DMS53 treated with DMSO at 0.1 percent for 48 hours (cell line): ENCODE results near the gene CTSZ.
"Not testable (repeated sequence)": the region's sequence is repeated elsewhere in the genome, so short reads cannot be mapped to it uniquely, and the experiment has no call there.

Experiments used
- DNase-seq: peaks from one replicate; lab custom pipeline; 2025; ENCODE audit not compliant: unreplicated experiment; lab: John Stamatoyannopoulos, UW

The CTSZ gene

GRCh38 chr20:59006864-59007664, at the start of gene CTSZ:
Gene CTSZ (minus strand): TSS chr20:59007254. CDS start chr20:59007128, 126 bp downstream.
- no peak for DNase-seq

- DNase-seq: no peak
These were observed 48.2 kb upstream of the CTSZ start for GRCh38 chr20:59055302-59055701.

DNA sequence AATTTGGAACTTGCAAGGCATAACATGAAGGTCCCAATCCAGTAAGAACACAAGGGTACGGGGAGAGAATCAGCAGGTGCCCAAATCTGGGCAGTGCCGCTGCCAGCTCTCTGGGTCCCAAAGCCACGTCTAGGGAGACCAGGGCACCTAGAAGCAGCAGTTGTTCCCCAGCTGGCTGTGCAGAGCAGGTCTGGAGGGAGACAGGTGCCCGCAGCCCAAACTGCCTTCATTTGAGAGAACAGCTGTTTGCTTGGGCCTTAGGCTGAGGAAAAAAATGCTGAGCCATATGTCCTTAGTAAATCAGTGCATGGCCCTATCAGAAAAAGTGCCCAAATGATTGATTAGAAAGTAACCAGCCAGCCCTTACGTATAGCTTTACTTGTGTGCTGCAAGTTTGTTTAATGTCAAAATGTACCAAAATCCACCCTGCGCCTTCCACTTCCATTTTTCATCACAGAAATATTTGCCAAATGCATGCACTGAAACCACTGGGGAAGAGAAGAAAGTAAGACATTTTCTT, 44.7 kb upstream of the CTSZ start:
- DNase-seq: no peak

GRCh38 chr20:59050437-59050836, 43.4 kb upstream of the CTSZ start:
- no peak for DNase-seq

DNA sequence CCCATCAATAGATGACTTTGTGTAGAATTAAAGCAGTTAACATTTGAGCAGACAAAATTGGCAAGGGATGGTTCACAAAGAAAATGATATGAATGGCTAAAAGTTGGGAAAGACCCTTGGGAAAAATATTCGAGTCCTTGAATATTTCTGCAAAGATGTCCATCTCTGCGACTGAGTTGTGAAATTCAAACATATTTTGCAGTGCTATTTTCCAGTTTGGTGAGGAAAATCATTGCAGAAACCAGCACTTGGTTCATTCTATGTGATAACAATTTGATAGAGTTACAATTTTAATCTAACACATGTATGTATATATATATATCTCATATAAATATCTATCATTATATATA, 41.6 kb upstream of the CTSZ start:
- DNase-seq: no peak

GRCh38 chr20:59047938-59048680, 41.1 kb upstream of the CTSZ start:
- DNase-seq: no peak

DNA sequence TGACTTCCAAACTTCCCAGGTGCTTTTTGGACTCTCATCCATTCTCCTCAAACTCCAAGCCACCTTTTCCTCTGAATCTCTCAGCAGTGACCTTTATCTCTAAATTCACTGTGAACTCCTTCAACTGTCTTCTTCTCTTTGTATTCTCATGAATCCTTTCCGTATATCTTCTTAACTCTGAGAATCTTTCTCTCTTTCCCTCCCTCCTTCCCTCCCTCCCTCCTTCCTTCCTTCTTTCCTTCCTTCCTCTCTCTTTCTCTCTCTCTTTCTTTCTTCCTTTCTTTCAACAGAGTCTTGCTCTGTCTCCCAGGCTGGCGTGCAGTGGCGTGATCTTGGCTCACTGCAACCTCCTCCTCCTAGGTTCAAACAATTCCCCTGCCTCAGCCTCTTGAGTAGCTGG, 39.8 kb upstream of the CTSZ start:
- no peak for DNase-seq

DNA sequence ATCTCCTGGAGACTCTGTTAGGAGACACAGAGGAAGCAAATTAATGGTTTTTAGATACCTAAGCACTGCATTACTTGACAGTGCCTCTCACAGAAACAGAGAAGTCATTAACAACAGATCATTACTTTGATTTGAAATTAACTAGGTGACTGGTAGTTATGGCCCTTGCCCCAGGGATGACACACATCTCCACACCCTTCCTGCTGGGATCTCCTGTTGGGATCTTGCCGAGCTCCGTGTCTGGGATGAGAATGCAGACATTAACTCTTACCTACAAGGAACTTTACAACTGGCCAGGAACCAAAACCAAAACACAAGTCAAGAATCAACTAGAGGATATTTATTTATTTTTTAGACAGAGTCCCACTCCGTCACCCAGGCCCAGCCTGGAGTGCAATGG, 37.7 kb upstream of the CTSZ start:
- DNase-seq: no peak

DNA sequence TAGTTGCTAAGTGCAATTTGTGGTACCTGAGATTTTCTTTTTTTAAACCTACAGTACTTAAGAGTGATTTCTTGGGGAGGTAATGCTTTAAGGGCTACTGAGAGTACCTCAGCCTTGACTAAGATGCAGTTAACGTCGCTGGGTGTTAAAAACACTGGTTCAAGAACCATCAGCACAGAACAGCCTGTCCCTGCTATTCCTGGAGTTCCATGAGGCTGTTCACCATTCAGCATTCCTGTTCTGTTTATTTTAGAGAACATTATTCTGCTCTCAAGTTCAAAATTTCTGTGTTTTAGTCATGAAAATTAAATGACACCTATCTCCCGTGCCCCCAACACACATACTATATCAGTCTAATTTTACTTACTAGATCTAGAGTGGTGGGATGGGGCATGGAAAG, 37.2 kb upstream of the CTSZ start:
- DNase-seq: no peak

- no peak for DNase-seq
These were observed 36.6 kb upstream of the CTSZ start for GRCh38 chr20:59043698-59044097.

DNA sequence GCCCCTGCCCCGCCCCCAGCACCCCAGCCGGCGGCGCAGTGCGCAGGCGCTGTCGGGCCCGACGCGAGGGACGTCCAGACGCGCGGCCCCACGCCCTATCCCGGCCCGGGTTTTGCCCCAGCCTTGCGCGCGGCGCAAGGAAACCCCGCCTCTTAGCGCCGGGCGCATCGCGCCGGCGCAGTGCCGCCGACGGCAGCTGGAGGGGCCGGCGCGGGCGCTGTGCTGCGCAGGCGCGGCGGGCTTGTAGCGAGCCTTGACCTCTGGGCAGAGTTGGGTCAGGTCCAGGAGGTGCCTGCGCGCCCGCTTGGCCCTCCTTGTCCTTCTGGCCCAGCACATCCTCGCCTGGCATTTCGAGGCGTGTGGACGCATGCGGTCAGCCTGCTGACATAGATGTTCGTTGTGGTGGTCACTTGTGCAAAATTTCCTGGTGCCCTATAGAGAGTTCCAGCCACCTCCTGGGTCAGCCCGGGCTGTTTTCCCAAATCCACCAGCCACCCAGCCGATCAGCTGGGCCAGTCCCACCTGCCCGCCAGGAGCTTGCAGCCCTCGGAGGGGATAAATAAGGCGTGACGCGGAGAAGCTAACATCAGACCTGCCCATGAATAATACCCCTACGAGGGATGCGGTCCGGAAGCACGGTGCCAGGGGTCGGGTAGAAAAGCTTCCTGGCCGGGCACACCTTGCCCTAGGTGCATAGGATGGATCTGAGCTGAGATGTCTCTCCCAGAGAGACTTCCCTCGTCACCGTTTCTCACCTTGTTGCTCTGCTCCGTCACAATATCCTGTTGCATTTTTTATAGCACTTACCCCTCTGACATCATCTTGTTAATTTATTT, 36.0 kb upstream of the CTSZ start:
- peak; percentile 76 for DNase-seq

DNA sequence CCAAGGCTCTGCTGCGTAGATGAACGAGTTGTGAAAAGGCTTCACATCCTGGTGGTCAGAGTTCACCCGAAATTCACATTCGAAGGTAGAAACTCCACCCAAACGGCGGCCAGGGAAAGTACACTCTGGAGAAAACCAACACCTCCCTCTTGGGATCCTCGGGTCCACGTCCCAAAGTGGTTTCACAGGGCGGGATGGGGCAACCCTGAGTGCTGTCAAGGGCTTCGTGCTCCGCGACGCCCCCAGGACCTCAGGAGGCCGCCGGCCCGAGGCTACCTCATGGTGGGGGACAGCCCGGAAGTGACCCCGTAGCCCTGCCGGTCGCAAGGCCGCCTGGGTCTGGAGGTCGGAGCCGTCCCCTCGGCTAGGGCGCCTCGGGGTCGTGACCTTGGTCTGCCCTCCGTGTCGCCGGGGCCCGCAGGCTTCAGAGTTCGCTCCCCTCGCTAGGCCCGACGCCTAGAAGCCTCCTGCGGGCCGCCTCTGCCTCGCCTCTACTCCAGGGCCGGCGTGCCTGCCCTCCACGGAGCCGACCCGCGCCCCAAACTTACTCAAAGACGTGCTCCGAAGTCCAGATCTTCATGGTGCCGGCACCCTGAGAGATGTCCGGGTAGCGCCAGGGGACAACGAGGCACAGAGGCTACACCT, 35.2 kb upstream of the CTSZ start, which contains the start of gene PRELID3B:
Gene PRELID3B (minus strand): TSS at position 636 of the 645 bp plus-strand sequence. CDS start 56 bp downstream, at position 580.
- DNase-seq: no peak

DNA sequence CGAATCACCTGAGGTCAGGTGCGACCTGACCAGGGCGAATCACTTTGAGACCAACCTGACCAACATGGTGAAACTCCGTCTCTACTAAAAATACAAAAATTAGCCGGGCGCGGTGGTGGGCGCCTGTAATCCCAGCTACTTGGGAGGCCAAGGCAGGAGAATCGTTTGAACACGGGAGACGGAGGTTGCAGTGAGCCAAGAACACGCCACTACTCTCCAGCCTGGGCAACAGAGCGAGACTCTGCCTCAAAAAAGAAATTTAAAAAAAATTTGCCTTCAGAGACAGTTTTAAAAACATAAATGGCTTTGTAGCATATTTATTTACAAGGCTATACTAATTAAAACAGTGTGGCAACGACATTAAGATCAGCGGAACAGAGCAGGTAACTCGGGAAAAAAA, 34.4 kb upstream of the CTSZ start:
- not testable (repeated sequence) for DNase-seq

- no peak for DNase-seq
These were observed 33.6 kb upstream of the CTSZ start for GRCh38 chr20:59040667-59041066.

DNA sequence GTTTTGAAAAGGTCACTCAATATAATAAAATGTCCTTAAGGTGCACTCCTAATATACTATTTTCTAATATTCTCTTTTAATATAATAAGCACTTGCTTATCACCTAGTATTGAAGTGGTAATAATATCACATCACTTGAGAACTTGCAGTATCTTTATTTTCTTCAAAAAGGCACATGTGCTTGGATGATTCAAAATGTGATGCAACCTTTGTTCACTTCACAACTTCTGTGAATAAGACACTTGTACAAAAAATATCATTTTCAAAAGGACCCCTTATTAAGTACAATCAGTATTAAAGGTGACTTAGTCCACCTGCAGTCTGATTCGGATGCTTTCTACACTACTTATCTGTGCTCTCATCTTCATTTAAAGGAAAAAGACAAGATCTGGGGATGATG, 32.2 kb upstream of the CTSZ start:
- no peak for DNase-seq

DNA sequence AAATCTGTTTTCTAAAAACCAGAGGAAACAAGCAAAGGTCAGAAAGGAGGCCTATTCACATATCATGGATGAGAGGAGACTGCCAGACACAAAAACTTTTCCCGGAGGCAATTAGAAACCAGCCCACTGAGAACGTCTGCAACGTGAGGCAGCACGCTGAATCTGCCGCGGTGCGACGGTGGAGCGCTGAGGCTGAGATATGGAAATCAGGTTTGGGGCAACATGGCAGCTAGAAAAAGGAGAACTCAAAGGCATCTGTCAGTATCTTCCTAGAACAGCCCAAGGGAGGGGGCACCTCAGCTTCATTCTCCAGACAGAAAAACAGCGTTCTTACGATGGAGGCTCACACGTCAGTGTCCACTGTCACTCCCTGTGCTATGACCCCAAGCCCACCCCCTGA, 30.3 kb upstream of the CTSZ start:
- DNase-seq: no peak

DNA sequence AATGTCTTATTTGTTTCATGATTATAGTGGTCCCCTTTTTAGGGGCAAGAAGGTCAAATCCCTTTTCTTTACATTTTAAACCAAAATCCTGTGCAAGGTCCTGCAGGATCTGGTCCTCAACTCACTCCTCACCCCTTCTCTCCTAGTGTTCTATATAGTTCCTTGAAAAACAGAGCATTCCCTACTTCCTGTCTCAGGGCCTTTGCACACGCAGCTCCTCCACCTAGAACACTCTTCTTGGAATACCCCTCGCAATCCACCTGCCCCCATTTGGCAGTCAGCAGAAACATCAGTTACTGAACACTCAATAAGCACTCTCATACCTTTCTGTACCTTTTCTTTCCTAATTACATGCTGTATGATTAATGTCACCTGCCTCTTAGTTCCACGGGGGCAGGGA, 28.3 kb upstream of the CTSZ start:
- no peak for DNase-seq

GRCh38 chr20:59033616-59034165, 26.6 kb upstream of the CTSZ start:
- DNase-seq: no peak

DNA sequence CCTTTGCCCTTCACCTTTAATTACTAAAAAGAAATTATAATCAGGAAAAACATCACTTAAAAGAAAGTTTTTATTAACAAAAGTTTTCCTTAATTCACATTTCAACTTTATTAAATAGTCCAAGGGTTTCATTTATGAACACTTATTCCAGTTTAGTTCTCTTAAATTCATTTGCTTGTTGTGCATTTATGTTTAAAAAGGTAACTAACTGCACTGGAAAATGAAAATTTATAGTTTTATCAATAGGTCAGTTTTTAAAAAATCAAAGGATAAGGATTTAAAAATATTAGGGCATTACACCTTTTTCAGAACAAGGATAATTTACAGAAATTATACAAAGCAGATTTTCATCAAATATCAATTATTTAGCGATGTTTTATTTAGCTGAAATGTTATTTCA, 26.0 kb upstream of the CTSZ start:
- no peak for DNase-seq

GRCh38 chr20:59032713-59033059, 25.6 kb upstream of the CTSZ start:
- peak; percentile 60 for DNase-seq
